ENCODE results near the gene LPP.

Gene LPP

GRCh38 chr3:188496390-188496789 is 342.4 kb downstream of the LPP start:
- DNase-seq = no peak

- no peak for DNase-seq
Measured at GRCh38 chr3:188497021-188497420, 343.1 kb downstream of the LPP start.

GRCh38 chr3:188503647-188504046 is 349.7 kb downstream of the LPP start:
- DNase-seq = no peak

GRCh38 chr3:188505151-188505550 is 351.2 kb downstream of the LPP start:
- no peak for DNase-seq

- DNase-seq = no peak
Measured at GRCh38 chr3:188505911-188506310, 352.0 kb downstream of the LPP start.

GRCh38 chr3:188506446-188506845 is 352.5 kb downstream of the LPP start:
- no peak for DNase-seq

GRCh38 chr3:188507244-188507720 is 353.3 kb downstream of the LPP start:
- peak; percentile 12 to 16 for DNase-seq

GRCh38 chr3:188508454-188508853 is 354.5 kb downstream of the LPP start:
- DNase-seq = no peak

GRCh38 chr3:188509316-188509715 is 355.4 kb downstream of the LPP start:
- no peak for DNase-seq

- no peak for DNase-seq
Measured at GRCh38 chr3:188510366-188510765, 356.4 kb downstream of the LPP start.

GRCh38 chr3:188513662-188514328 is 359.8 kb downstream of the LPP start:
- DNase-seq = no peak

GRCh38 chr3:188516515-188516914 is 362.6 kb downstream of the LPP start:
- no peak for DNase-seq

- no peak for DNase-seq
Measured at GRCh38 chr3:188518416-188518815, 364.5 kb downstream of the LPP start.

- no peak for DNase-seq
Measured at GRCh38 chr3:188518835-188519452, 365.0 kb downstream of the LPP start.

- DNase-seq = no peak
Measured at GRCh38 chr3:188520466-188520865, 366.5 kb downstream of the LPP start.

GRCh38 chr3:188522115-188522514 is 368.2 kb downstream of the LPP start:
- DNase-seq = no peak

- no peak for DNase-seq
Measured at GRCh38 chr3:188523291-188523690, 369.3 kb downstream of the LPP start.

GRCh38 chr3:188524052-188524451 is 370.1 kb downstream of the LPP start:
- no peak for DNase-seq

GRCh38 chr3:188526057-188526456 is 372.1 kb downstream of the LPP start:
- no peak for DNase-seq

- DNase-seq = no peak
Measured at GRCh38 chr3:188527389-188527788, 373.4 kb downstream of the LPP start.

GRCh38 chr3:188528396-188528795 is 374.4 kb downstream of the LPP start:
- DNase-seq = no peak

GRCh38 chr3:188529228-188529627 is 375.3 kb downstream of the LPP start:
- no peak for DNase-seq

- no peak for DNase-seq
Measured at GRCh38 chr3:188530226-188530625, 376.3 kb downstream of the LPP start.

- DNase-seq = no peak
Measured at GRCh38 chr3:188531210-188531609, 377.3 kb downstream of the LPP start.

GRCh38 chr3:188533172-188533571 is 379.2 kb downstream of the LPP start:
- DNase-seq = no peak

Data from CD4-positive, alpha-beta T cell treated with Interleukin-4 for 1 hour (primary cell).